HG03565 (cell line): ENCODE measurements around the gene ITPR2.

Source experiments
- ATAC-seq: cut with Tn5 transposase; IDR thresholded peaks from one replicate; pipeline ENCODE4 v1.9.1; 2021; ENCODE audit warnings: mild to moderate bottlenecking, moderate library complexity; ENCODE audit not compliant: unreplicated experiment

The ITPR2 gene

DNA sequence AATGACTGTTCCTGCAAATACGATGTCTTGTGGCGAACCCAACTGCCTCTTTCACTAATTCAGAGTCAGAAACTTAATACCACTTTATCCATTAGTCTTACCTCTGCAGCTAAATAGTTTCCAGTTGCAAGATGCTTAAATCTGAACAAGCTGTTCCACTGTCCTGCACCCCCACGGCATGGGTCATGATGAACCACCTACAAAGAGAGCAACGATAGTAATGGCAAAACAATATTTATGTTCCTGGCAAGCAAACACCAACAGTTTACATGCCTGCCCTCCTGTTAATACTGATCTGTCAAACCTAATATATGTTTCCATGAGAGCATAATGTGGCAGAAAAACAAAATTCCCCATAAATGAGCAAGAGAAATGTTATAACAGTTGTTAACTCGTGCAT, 121.9 kb downstream of the ITPR2 start:
- ATAC-seq, result no peak

DNA sequence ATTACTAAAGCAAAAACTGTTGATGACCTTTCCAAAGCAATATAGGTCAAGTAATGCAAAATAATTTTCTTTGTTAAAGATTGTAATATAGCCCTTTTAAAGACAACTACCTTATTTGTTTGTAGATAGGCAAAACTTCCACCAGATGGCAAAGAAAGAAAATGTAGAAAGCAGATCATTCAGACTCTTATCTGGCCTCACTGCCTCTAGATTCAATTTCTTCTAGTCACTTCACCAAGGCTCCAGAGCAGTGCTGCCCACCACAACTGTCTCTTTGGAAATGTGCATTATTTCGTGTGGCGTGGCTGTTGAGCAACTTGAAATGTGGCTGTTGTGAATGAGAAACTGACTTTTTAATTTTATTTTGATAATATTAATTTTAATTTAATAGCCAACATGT, 127.1 kb downstream of the ITPR2 start:
- no peak for ATAC-seq

DNA sequence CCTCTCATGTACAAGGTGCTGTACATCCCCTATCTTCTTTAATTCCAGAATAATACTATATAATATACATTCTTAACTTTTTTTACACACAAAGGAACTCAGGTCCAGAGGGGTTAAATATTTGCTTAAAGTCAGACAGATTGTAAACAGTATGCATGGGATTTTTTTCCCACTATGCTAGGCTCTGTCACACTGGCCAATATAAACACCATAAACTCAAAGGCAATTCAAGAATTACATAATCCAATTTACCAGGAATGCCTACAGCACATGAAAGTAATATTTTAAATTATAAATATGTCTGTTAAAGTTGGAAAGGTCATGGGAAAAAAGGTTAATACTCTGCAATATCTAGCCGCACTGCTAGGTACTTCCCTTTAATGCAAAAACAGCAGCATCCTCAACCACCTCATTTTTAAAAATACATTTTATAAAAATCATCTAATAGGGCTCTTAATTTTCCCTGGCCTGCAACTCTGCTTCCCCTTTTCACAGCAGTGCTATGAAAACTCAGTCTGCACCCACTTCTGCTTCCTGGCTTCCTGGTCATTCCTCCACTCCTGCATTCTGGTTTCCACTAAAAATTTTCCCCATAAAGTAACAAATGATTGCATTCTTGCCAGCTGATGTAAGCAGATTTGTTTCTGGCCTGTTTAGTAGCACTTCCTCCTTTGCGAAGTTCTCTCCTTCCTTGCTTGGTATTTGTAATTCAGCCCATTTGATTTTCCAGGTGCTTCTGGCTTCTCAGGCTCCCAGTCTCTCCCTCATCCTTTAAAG, 128.1 kb downstream of the ITPR2 start:
- ATAC-seq, result no peak

DNA sequence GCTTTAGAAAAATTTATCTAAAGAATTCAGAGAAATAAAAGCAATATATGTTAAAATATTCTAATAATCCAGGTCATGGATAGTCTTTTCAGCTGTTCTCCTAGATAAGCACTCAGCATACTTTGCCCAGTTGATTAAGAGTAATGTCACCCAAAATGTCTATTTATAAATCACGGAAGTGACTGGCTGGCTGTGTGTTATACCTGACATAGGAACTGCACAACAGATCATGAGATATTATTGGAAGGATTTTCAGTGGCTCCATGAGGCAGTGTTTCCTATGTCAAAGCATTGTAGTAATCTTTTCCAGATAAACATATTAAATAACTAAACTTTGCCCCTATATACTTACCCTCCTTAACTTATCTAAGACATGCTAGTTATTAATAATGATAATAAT, 128.8 kb downstream of the ITPR2 start:
- no peak for ATAC-seq

DNA sequence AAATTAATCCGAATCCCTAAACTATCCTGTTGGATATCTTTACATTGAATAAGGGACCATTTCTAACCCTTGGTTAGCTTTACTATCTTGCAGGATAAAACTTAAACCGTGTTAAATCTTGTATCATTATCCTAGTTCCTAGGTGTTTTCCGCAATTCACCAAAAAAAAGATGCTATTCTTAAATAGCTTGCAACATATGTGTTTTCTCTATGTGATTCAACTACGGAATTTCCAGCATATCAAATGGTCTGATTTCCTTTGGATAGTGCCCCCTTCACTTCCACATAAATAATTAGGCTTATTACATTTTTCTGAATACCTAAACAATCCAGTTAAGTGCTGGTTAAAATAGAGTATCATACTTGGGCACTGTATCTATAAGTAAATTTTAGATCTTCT, 130.3 kb downstream of the ITPR2 start:
- no peak for ATAC-seq

DNA sequence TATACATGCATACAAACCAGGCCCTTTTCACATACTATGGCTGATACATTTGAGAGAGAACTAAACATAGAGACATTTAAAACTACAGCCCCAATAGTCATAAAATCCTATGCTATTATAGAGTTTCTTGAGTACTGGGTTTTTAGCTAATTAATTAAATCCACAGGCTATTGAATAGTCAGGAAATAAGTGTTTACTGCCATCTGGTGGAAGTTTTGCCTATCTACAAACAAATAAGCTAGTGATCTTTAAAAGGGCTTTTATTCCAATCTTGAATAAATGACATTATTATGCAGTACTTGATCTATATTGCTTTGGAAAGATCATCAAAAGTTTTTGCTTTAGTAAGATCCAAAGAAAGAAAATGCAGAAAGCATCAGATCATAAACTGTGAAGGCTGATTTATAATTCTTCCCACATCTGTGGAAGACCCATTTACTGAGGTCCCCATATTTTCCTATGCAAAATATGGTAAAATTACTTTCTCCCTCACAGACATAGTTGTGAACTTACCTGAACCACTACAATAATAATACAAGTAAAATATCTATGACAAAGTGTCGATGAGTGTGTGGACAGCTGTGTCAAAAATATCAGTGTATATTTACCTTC, 131.3 kb downstream of the ITPR2 start:
- ATAC-seq, result no peak

DNA sequence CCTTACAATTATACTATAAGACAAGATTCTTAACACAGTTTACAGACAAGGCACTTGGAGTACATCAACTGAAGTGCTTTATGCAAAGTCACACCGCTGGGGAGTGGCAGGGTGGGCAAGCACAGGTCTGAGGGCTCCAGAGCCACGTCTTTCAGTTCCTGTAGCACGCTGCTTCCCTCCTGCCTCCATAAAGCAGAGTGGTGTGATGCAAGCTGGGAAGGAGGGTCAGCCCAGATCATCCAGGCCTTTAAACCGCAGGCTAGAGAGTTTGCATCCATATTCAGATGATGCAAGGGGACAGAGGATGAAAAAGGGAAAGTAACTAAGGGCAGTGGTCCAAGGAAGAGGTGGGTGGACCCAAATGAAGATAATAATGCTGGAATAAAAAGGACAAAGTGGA, 132.6 kb downstream of the ITPR2 start:
- ATAC-seq, result no peak

DNA sequence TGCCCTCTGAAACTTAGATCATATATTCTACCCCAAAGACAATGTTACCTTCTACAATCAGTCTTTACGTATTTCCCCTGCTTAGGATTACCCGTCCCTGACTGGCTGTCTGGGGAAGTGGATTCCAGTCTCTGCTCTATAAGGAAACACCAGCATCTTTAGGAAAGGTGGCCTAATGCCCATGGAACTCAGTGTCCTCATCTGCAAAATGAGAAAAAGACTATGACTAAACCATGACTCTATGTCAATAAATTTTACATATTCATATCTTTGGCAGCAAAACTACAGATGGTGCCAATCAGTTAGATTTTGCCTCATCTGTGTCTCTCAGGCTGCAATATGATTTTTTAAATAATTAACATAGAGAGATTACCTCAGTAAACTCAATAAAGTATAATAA, 133.8 kb downstream of the ITPR2 start:
- no peak for ATAC-seq

DNA sequence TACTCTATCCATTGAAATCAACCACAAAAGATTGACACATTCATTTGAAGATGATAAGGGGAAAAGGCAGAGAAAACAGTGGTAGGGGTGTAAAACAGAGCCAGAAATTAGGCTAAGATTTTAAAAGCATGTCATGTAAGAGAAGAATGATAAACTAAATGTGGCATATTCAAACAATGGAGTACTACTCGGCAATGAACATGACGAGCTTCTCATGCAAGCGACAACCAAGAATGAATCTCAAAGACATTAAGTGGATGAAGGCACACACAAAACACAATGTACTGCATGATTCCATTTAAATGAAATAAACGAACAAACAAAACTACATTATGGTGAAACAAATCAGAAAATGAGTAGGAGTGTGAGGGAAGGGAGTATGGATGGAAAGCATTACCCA, 134.8 kb downstream of the ITPR2 start:
- ATAC-seq, result no peak

DNA sequence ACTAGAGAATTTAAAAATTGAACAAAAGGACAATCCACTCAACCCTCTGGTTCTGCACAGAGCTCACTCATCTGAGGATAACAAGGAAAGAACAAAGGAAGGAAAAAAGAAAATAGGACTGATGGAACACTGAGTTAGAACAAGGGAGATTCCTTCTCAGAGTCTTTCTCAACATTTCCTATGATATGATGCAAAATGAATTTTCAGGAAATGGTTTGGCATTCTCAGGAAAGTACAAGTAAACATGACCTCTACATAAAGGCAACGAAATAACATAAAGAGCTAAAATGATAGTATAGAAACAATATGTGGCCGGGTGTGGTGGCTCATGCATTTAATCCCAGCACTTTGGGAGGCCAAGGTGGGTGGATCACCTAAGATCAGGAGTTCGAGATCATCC, 135.8 kb downstream of the ITPR2 start:
- ATAC-seq, result no peak

DNA sequence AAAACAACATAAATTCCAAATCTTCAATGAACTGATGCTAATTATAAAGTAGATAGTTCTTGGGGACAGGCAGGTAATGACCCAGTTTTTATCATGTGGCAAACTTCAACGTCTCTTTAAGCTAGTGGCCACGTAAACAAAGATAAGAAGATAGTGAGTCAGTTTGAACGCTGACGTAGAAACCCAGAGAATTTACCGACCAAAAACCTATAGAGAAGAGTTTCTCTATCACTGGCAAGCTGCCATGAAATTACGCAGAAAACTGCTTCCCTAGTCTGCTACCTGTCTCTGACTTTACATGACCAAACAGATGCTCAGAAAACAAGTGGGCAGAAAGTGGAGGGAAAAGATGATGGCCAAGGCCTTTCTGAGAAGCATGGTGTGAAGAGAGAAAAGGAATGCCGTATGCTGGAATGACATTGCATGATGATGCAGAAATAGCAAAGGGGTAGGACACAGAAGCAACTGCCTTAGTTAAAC, 136.3 kb downstream of the ITPR2 start:
- no peak for ATAC-seq

DNA sequence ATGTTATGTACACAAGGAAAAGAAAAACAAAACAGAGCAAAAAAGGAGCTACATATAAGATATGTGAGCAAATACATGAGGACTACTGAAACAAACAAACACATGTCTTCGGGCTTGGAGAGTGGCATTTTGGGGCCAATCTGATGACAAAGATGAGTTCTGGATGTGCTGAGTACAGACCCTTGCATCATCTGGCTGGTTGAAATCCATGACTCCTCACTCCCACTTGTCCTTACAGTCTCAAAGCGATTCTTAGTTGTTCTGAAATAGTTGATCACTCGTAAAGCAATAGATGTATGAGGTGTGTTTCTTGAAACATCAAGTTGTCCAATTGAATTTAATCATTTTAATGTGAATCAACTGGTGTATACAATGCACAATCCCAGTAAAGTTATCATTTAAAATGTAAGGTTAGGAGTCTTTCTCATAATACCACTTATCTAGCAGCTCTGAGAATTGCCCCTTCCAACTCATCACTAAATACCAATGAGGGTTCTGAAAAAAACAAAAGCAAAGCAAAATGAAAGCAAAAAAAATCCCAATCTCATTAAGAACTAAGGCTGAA, 136.9 kb downstream of the ITPR2 start:
- ATAC-seq, result no peak

DNA sequence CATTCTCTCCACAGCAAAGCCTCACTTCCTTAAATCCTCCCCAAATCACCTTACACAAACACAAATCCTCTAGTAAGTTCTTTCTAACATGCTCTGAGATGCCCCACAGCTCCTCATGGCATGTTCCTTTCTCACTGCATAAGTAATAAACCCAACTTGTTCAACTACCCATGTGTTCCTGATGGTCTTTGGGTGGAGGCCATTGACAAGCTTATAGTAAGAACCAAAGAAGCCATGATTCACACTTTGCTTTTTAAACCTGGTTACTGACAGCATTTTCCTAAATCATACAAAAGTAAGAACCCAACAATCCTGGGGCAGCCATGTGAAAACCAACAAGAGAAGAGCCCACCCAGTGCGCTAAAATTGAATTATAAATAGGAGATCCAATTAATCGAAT, 138.6 kb downstream of the ITPR2 start:
- no peak for ATAC-seq

DNA sequence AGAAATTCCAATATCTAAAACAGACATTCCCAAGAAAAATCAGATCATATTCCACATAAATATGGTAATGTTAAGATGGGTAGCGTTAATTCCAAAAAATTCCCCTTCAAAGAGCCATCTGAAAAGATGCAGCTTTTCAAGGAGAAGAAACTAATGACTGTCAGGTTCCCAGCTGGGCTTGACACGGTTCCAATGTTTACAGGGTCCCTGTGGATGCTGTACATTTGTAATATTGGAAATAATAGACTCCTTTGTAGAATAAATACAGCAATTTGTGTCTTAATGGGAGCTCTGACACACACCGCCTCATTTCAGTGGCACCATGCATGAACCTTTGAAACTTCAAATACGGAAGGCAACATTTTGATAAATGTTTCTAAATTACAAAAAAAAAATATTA, 140.6 kb downstream of the ITPR2 start:
- no peak for ATAC-seq

DNA sequence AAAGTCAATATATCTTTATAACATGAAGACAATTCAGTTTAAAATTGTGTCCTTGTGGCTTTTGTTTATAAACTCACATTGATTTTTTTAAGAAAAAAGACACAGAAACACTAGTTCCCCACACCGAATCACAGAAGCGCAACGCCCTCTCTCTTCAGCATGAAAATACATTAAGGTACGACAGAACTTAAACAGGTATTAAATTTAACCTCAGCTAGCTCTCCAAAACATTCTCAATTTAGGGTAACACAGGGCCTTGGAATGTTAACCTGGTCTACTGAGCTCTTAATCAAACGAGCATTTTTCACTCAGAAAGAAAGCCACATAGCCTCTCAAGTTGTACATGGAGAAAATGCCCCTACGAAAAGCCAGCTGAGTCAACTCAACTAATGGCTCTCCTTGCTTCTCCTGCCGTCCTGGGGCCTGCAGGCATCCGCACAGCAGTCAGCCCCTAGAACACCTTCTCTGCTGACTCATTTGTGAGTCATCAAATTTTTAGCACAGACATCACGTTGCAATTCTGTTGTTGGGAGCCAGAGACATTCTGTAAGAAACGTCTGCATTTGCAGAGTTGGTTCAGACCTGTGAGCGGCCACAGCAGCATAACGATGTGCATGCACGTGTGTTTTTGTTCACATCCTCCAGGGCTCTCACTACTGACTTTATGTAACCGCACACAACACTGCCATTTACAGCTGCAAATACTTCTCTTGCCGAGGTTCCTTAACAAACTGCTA, 141.6 kb downstream of the ITPR2 start:
- no peak for ATAC-seq

DNA sequence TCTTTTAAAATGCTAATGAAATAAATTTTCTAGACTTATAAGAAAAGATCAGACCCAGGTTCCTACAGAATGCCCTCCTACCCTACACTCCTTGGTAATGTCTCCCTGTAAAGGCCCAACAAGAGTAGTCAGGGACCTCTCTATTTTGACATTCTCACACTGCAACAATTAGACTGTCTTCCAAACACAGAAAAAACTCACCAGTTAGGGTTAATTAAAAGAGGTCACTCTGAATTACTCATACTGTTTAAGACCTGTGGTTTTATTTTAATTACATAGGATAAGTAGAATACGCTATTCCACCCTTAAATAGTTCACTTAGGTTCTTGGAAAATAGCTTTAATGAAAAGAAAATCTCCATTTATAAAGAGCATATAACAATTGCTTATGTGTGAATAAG, 142.4 kb downstream of the ITPR2 start:
- no peak for ATAC-seq

DNA sequence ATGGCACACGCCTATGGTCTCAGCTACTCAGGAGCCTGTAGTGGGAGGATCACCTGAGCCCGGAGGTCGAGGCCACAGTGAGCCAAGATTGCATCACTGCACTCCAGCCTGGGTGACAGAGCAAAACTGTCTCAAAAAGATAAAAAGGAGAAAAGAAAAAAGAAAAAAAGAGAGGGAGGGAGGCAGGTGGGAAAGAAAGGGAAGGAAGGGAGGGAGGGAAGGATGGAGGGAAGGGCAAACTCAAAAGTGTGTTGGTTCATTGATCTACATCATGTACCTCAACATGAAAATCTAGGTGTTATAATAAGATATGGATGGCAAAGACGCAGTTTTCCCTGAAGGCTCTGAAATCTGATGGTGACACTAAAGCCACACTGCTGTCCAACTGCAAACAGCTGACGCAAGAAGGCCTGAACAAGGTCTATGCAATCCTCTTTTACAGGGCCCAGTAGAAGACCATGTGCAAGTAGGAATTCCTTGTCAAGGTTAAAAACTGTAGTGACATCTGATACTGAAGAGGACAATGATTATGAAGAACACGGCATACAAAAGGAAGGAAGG, 143.6 kb downstream of the ITPR2 start:
- no peak for ATAC-seq

DNA sequence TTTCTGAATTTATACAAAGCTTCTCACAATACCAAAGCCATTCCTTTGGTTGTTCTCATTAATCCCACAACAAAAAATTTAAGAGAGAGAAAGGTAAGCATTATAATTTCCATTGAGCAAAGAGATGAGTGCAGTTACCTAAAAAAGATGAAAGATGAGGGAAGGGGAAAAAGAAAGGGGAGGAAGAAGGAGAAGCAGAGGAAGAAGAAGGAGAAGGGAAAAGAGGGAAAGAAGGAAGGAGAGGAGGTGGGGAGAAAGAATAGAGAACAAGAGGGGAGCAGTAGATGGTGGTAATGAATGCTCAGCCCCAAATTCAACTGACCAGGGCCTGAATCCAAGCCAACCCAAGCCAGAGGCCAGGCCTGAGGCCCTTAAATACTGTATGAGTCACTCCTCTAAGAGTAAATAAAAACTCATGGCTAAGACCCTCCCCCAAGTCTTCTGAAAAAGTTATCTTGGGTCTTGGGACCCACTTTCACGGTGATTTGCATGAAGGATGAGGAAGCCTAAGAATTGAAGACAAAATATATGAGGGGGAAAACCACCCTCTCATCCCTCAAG, 144.6 kb downstream of the ITPR2 start:
- ATAC-seq, result no peak

DNA sequence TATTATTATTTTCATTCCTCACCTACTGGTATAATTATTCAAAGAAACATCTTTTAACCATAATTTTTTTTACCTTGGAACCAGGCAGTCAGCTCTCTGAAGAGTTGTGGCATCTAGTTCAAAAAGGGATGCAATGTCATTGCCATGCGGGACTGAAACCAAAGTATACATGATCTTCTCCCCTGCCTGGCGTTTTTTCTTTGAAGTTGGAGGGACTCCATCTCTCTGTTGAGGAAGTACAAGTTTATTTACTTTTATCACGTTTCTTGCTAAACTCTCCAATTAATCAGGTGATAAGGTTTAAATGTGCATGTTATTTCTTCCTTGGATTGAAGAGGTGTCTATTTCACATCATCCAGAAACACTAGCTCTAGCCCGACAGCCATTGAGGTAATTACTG, 146.6 kb downstream of the ITPR2 start:
- ATAC-seq, result no peak

DNA sequence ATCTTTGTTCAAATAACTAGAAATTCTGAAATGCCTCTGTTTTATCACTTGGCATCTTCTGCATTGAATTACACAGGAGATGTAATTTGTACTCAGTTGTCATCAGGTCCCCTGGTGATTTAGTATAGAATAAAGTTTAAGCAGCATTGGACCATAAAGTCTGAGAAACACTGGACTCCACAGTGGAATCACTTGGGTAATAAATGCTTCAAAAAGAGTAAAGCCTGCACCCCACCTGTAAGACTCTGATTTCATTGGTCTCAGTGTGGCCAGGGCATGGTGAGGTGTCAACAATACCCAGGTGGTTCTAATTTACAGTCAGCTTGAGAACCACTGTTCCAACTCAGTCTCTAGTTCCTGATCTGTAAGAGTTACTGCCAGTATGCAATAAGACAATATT, 148.9 kb downstream of the ITPR2 start:
- no peak for ATAC-seq

DNA sequence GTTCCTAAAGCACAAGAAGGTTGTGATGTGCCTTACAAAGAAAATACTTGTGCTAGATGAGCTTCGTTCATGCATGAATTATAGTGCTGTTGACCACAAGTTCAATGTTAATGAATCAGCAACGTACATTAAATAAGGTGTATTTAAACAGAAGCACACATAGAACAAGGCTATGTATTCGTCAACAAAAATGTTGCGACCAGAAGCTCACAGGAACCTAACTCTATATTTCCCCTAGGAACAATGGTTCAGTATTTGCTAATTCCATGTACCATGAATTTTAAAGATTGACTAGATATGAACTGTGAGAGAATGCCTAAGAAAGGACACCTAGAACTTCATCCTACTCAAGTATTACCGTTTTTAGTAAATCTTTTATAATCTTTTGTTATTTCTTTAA, 149.6 kb downstream of the ITPR2 start:
- no peak for ATAC-seq
